ENCODE results near the gene ADAMTS2.

DNA sequence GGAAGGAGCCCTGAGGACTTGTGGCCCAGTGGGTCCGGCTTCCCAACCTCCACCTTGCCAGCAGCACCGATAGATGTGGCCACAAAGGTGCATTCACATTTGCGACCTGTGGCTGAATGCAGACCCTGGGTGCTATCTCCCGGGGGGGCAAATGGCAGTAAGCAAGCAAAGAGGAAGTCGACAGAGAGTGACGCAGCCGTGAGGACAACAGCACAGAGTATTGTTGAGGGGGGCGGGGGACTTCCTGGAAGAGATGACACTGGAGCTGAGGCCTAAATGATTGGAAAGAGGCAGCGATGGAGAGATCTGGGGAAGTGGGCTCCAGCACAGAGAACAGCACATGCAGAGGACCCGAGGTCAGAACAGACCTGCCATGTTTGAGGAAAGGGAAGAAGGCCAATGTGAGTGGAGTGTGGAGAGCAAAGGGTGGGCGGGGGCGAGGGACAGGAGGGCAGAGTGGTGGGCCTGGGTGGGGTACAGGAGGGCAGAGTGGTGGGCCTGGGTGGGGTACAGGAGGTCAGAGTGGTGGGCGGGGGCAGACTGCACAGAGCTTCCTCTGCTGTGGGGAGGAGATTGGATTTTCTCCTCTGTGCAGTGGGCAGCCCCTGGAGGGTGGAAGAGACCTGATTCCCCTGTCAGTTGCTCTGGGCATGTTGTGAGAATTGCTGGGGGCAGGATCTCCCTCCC lies 42.6 kb downstream of the ADAMTS2 start:
- TF ChIP-seq, protein P1, sequence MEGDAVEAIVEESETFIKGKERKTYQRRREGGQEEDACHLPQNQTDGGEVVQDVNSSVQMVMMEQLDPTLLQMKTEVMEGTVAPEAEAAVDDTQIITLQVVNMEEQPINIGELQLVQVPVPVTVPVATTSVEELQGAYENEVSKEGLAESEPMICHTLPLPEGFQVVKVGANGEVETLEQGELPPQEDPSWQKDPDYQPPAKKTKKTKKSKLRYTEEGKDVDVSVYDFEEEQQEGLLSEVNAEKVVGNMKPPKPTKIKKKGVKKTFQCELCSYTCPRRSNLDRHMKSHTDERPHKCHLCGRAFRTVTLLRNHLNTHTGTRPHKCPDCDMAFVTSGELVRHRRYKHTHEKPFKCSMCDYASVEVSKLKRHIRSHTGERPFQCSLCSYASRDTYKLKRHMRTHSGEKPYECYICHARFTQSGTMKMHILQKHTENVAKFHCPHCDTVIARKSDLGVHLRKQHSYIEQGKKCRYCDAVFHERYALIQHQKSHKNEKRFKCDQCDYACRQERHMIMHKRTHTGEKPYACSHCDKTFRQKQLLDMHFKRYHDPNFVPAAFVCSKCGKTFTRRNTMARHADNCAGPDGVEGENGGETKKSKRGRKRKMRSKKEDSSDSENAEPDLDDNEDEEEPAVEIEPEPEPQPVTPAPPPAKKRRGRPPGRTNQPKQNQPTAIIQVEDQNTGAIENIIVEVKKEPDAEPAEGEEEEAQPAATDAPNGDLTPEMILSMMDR (IDR thresholded peaks at IDR 0.05; ENCODE audit: borderline replicate concordance, extremely low read depth, low read length, poor library complexity, severe bottlenecking), result no peak
- no peak for TF ChIP-seq EZH2 (IDR thresholded peaks at IDR 0.05; ENCODE audit: borderline replicate concordance, low read depth, low read length, severe bottlenecking)

Data from DND-41 (cell line).